Hepatocyte (in vitro differentiated cells): ENCODE data around the gene WDR37. TPM values are rescaled to one million over a fixed set of nuclear protein-coding genes. Genes with fewer than 3 reads are reported as not detected.

Experiments used
- DNase-seq: peaks from one replicate; pipeline ENCODE4 v3.0.0-alpha.2; 2016; ENCODE audit warnings: low spot score
- H2AFZ ChIP-seq: fragments of 200-600 bp; sonication (generic); 2 replicates; pipeline ENCODE4 v1.6.0; 2016; ENCODE audit warnings: antibody characterized with exemption, mild to moderate bottlenecking
- H3K27ac ChIP-seq: fragments of 200-600 bp; sonication (generic); 2 replicates; pipeline ENCODE4 v1.5.1; 2016; ENCODE audit warnings: mild to moderate bottlenecking
- H3K27me3 ChIP-seq: fragments of 200-600 bp; sonication (generic); 2 replicates; pipeline ENCODE4 v1.6.1; 2016
- H3K36me3 ChIP-seq: fragments of 200-600 bp; sonication (generic); replicated peaks from 2 replicates; pipeline ENCODE4 v1.5.1; 2016; ENCODE audit warnings: low read depth; ENCODE audit not compliant: insufficient read depth
- H3K4me1 ChIP-seq: fragments of 200-600 bp; sonication (generic); 2 replicates; pipeline ENCODE4 v1.5.1; 2016; ENCODE audit warnings: mild to moderate bottlenecking, moderate library complexity; ENCODE audit not compliant: insufficient read depth
- H3K4me2 ChIP-seq: fragments of 200-600 bp; sonication (generic); 2 replicates; pipeline ENCODE4 v1.6.0; 2016
- H3K4me3 ChIP-seq: fragments of 200-600 bp; sonication (generic); 2 replicates; pipeline ENCODE4 v1.5.1; 2016; ENCODE audit warnings: mild to moderate bottlenecking
- H3K79me2 ChIP-seq: fragments of 200-600 bp; sonication (generic); 2 replicates; pipeline ENCODE4 v1.6.0; 2017; ENCODE audit warnings: mild to moderate bottlenecking
- H3K9me2 ChIP-seq: fragments of 200-600 bp; sonication (generic); replicated peaks from 2 replicates; pipeline ENCODE4 v1.6.0; 2017; ENCODE audit warnings: mild to moderate bottlenecking; ENCODE audit not compliant: insufficient read depth
- H3K9me3 ChIP-seq: fragments of 200-600 bp; sonication (generic); 2 replicates; pipeline ENCODE4 v1.5.1; 2016; ENCODE audit warnings: low read depth, mild to moderate bottlenecking
- H4K20me1 ChIP-seq: fragments of 200-600 bp; sonication (generic); 2 replicates; pipeline ENCODE4 v1.6.0; 2016; ENCODE audit warnings: mild to moderate bottlenecking; ENCODE audit not compliant: insufficient read depth, poor library complexity, severe bottlenecking
- CTCF ChIP-seq: fragments of 200-600 bp; sonication (generic); IDR thresholded peaks from 2 replicates; pipeline ENCODE4 v1.5.1; 2016; ENCODE audit warnings: antibody characterized with exemption, mild to moderate bottlenecking; ENCODE audit not compliant: poor library complexity
- EZH2 ChIP-seq: fragments of 200-600 bp; sonication (generic); IDR thresholded peaks from 2 replicates; pipeline ENCODE4 v1.6.1; 2016; ENCODE audit warnings: antibody characterized with exemption, mild to moderate bottlenecking, borderline replicate concordance
- EZH2phosphoT487 ChIP-seq: fragments of 200-600 bp; sonication (generic); IDR thresholded peaks from one replicate; pipeline ENCODE4 v1.6.1; 2018; ENCODE audit warnings: antibody characterized with exemption, mild to moderate bottlenecking, low read depth, moderate library complexity; ENCODE audit not compliant: unreplicated experiment, severe bottlenecking
- WGBS: methylation state at CpG from one replicate; pipeline ENCODE4 v1.1.6; 2016; ENCODE audit warnings: low lambda C conversion rate; ENCODE audit errors: missing lambda C conversion rate; 5-methylcytosine and 5-hydroxymethylcytosine counted together
- polyA plus RNA-seq: library from polyadenylated mRNA; unstranded; fragments of >200 nt; fragmentation: Nextera tagmentation; extraction: Ambion mirVana; gene quantifications from 2 replicates; pipeline ENCODE4 v1.2.1, GENCODE V29; 2016
- total RNA-seq: library from RNA; depleted of rRNA; stranded (reverse); fragments of >200 nt; gene quantifications from 2 replicates; pipeline ENCODE4 v1.2.3, GENCODE V29; 2014

Gene WDR37
- total and polyA plus RNA-seq, 2 experiments from 2014 or later: 8.6 to 12.3 TPM

DNA sequence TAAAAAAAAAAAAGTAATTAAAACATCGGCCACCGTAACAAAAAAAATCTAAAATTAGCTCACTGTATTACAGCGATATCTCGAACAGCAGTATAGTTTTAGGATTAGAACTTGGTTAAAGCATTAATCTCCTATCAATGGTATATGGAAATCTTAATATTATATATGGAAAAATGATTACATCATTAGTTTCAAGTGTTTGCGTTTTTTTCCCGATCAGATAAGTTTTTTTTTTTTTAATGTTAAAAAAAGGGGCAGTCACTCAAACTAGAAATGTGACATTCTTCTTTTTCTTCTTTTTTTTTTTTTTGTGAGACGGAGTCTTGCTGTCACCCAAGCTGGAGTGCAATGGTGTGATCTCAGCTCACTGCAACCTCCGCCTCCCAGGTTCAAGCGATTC lies 14.7 kb upstream of the WDR37 start:
- H4K20me1 ChIP-seq: peaks cover 43% of the 10 kb centered on the region
- H3K9me3 ChIP-seq: no peaks in the 10 kb centered on the region
- no peaks in the 10 kb centered on the region for H3K27me3 ChIP-seq
- WGBS: 99% methylated on average over 9 of the region's 9 CpGs
- no peak for TF ChIP-seq EZH2phosphoT487
- no peak for TF ChIP-seq EZH2
- no peak for TF ChIP-seq CTCF
- H3K4me3 ChIP-seq: no peak overlapping the region
- peaks cover 8% of the 10 kb centered on the region for H3K4me1 ChIP-seq
- H3K36me3 ChIP-seq: peaks cover 3% of the 10 kb centered on the region
- H3K9me2 ChIP-seq: no peaks in the 10 kb centered on the region
- no peak overlapping the region for H3K27ac ChIP-seq
- H3K79me2 ChIP-seq: peaks cover 48% of the 10 kb centered on the region
- no peak overlapping the region for H3K4me2 ChIP-seq
- DNase-seq: no peak
- no peak overlapping the region for H2AFZ ChIP-seq

DNA sequence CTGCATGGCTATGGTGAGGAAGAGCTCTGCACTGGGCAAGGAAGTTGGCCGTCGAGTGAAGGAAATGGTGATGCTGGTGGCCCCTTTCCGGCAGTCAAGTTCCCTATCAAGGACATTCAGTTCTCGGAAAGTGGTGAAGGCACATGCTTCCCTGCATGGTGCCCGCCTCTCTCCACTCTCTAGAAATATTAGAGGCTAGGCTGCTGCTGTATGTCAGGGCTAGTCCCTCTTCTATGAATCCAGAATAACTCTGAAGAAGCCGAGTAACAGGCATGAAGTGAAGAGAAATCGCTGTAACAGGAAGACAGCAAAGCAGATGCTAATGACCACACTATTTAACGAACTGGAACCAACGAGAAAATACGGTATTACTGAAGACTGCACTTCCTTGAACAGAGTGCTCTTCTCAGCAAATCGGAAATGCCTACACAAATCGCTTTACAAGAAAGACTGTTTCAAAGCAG lies 12.6 kb upstream of the WDR37 start:
- Histone ChIP-seq H3K79me2 (peaks cover 59% of the 10 kb centered on the region), H2AFZ (no peak overlapping the region), H3K4me3 (no peak overlapping the region), H3K9me2 (no peaks in the 10 kb centered on the region), H3K4me2 (peak overlapping the region; percentile 62), H3K36me3 (peaks cover 3% of the 10 kb centered on the region), H3K9me3 (no peaks in the 10 kb centered on the region), H4K20me1 (peaks cover 52% of the 10 kb centered on the region), H3K27me3 (no peaks in the 10 kb centered on the region), H3K27ac (peak overlapping the region; percentile 14), H3K4me1 (peaks cover 8% of the 10 kb centered on the region)
- WGBS: 92% methylated on average over 12 of the region's 12 CpGs
- no peak for TF ChIP-seq EZH2
- no peak for TF ChIP-seq EZH2phosphoT487
- TF ChIP-seq CTCF: no peak
- DNase-seq: no peak

- peaks cover 59% of the 10 kb centered on the region for H3K79me2 ChIP-seq
- no peak for DNase-seq
- H3K9me3 ChIP-seq: no peaks in the 10 kb centered on the region
- no peak overlapping the region for H2AFZ ChIP-seq
- peaks cover 8% of the 10 kb centered on the region for H3K4me1 ChIP-seq
- H3K9me2 ChIP-seq: no peaks in the 10 kb centered on the region
- H3K27me3 ChIP-seq: no peaks in the 10 kb centered on the region
- no peak overlapping the region for H3K4me3 ChIP-seq
- TF ChIP-seq EZH2: no peak
- no peak for TF ChIP-seq EZH2phosphoT487
- no peak for TF ChIP-seq CTCF
- H4K20me1 ChIP-seq: peaks cover 52% of the 10 kb centered on the region
- 74% methylated on average over 4 of the region's 4 CpGs for WGBS
- H3K27ac ChIP-seq: peak overlapping the region; percentile 34
- peak overlapping the region; percentile 62 for H3K4me2 ChIP-seq
- peaks cover 3% of the 10 kb centered on the region for H3K36me3 ChIP-seq
Observed at GRCh38 chr10:1044146-1044545, 12.0 kb upstream of the WDR37 start.

DNA sequence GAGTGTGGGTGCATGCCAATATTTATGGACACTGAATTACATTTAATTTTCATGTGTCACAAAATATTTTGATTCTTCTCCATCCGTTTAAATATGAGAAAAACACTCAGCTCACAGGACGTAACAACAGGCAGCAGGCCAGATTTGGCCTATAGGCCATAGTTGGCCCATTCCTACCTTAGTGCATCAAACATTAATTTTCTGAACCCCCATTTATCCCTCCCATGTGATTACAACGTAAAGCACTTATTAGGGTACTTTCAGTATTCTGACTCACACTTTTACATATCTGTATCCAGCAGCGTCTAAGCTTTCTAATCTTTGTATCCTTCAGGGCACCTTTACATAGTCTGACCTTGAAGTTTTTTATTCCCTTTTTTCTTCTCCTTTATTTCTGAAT lies 11.2 kb upstream of the WDR37 start:
- H2AFZ ChIP-seq: no peak overlapping the region
- H3K4me2 ChIP-seq: peak overlapping the region; percentile 62
- WGBS: 74% methylated on average over 4 of the region's 4 CpGs
- no peak for TF ChIP-seq EZH2phosphoT487
- TF ChIP-seq EZH2: no peak
- TF ChIP-seq CTCF: no peak
- H3K27ac ChIP-seq: peak overlapping the region; percentile 34
- no peaks in the 10 kb centered on the region for H3K9me3 ChIP-seq
- DNase-seq: no peak
- no peaks in the 10 kb centered on the region for H3K9me2 ChIP-seq
- no peaks in the 10 kb centered on the region for H3K27me3 ChIP-seq
- H3K4me1 ChIP-seq: peaks cover 8% of the 10 kb centered on the region
- peaks cover 60% of the 10 kb centered on the region for H3K79me2 ChIP-seq
- peaks cover 3% of the 10 kb centered on the region for H3K36me3 ChIP-seq
- H4K20me1 ChIP-seq: peaks cover 52% of the 10 kb centered on the region
- H3K4me3 ChIP-seq: no peak overlapping the region
